ENCODE measurements around the gene MYH7B. TPM values are rescaled to one million over a fixed set of nuclear protein-coding genes. Genes with fewer than 3 reads are reported as not detected.
A peak's percentile ranks its signal among the peaks of the same experiment; 100 is the strongest.

MYH7B gene
- total RNA-seq, 1 donor from 2014 or later: 0.19 TPM

DNA sequence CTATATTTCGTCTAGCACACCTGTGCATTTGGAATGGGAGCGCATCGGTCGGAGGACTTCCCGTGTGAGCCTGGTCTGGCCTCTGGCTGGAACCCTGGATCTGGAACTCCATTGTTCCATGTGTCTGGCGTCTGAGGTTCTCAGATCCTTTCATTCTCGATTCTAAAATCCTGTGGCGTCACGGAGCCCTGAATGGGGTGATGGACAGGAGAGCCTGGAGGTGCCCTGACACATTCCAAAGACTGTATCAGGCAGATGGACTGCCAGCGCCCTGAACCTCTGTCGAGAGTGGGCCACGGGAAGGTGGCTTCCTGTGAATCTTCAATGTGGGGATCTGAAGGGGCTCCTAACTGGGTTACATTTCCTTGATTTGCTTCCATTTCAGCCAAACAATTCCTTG lies 20.6 kb downstream of the MYH7B start:
- Mint-ChIP-seq H3K27ac (no peak overlapping the region), H3K4me1 (no peaks in the 10 kb centered on the region), H3K9me3 (no peaks in the 10 kb centered on the region), H3K4me3 (no peak overlapping the region), H3K36me3 (ENCODE audit: low read depth) (no peaks in the 10 kb centered on the region), H3K27me3 (peaks cover 7% of the 10 kb centered on the region)
- no peak for DNase-seq
- intact Hi-C loops (cut with micrococcal nuclease): no loop called here

- intact Hi-C loops (cut with micrococcal nuclease): no loop called here
- no peaks in the 10 kb centered on the region for H3K4me1 Mint-ChIP-seq
- H3K36me3 Mint-ChIP-seq (ENCODE audit: low read depth): no peaks in the 10 kb centered on the region
These were observed 21.9 kb downstream of the MYH7B start for GRCh38 chr20:34977365-34978091.

DNA sequence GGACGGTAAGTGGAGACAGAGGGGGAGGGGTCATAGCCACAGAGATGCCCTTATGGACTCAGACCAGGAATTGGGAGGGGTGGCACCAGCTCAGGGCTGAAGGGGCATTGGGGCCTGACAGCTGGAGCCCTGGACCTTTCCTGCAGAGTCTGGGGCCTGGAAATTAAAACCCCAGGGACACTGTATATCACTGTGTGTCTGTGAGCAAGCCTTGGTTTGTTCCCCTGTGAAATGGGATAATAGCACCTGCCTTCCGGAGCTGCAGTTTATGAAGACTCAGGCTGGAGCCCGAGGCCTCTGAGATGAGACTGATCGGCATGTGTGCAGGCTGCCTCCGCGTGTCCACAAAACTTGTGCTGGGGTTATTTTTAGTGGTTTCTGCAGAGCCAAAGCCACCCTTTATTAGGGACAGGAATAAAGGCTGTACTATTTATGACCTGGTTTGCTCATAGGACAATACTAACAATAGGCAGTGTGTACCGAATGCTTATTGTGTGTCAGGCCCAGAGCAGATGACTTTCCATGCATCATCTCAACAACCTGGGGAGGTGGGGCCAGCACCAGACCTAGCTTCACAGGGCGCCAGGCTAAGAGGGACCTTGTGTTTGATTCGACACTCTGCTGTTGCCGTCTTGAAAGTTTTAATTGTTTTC lies 22.6 kb downstream of the MYH7B start:
- H3K36me3 Mint-ChIP-seq (ENCODE audit: low read depth): no peaks in the 10 kb centered on the region
- peaks cover 11% of the 10 kb centered on the region for H3K27me3 Mint-ChIP-seq
- H3K4me1 Mint-ChIP-seq: no peaks in the 10 kb centered on the region
- intact Hi-C loops (cut with micrococcal nuclease): no loop called here
- DNase-seq: no peak
- no peak overlapping the region for H3K4me3 Mint-ChIP-seq
- no peak overlapping the region for H3K27ac Mint-ChIP-seq
- no peaks in the 10 kb centered on the region for H3K9me3 Mint-ChIP-seq

More at GRCh38 chr20:34977365-34978091, 21.9 kb downstream of the MYH7B start:
- H3K27ac Mint-ChIP-seq: no peak overlapping the region
- DNase-seq: no peak
- peaks cover 11% of the 10 kb centered on the region for H3K27me3 Mint-ChIP-seq
- H3K4me3 Mint-ChIP-seq: no peak overlapping the region
- H3K9me3 Mint-ChIP-seq: no peaks in the 10 kb centered on the region

DNA sequence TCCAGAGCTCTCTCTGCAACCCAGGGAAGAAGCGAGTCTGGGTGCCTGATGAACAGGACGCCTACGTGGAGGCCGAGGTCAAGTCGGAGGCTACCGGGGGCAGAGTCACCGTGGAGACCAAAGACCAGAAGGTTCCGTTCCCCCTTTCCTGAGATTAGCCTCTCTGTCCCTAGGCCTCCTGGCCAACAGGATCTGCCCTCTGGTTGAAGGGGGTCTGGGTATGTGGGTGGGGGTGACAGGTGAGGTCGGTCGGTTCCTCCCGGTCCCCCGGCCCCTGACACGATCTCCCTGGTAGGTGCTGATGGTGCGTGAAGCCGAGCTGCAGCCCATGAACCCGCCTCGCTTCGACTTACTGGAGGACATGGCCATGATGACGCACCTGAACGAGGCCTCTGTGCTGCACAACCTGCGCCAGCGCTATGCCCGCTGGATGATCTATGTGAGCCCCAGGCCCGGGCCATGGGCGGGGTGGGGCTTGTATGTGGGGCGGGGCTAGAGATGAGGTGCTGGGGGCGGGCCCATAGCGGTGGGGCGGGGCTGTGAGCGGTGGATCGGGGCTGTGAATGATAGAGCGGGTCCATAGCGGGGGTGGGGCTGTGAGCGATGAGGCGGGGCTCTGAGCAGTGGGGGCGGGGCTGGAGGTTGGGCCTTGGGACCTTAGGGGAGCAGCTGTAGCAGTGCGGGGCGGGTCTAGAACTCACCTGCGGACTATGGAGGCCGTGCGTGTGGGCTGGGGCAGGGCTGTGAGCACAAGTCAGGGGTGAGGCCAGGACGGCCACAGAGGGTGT lies 23.9 kb downstream of the MYH7B start:
- peak; percentile 64 for DNase-seq
- intact Hi-C loops (cut with micrococcal nuclease): no loop called here
- Mint-ChIP-seq H3K27ac (no peak overlapping the region), H3K36me3 (ENCODE audit: low read depth) (no peaks in the 10 kb centered on the region), H3K4me1 (no peaks in the 10 kb centered on the region), H3K9me3 (no peaks in the 10 kb centered on the region), H3K4me3 (no peak overlapping the region), H3K27me3 (peaks cover 15% of the 10 kb centered on the region)

GRCh38 chr20:34980543-34981233 lies 25.0 kb downstream of the MYH7B start:
- Mint-ChIP-seq H3K36me3 (ENCODE audit: low read depth) (no peaks in the 10 kb centered on the region), H3K4me3 (no peak overlapping the region), H3K4me1 (no peaks in the 10 kb centered on the region), H3K27ac (no peak overlapping the region), H3K9me3 (no peaks in the 10 kb centered on the region), H3K27me3 (peaks cover 15% of the 10 kb centered on the region)
- intact Hi-C loops (cut with micrococcal nuclease): no loop called here
- DNase-seq: no peak

GRCh38 chr20:34982270-34983088 lies 26.8 kb downstream of the MYH7B start:
- Mint-ChIP-seq H3K27me3 (peaks cover 13% of the 10 kb centered on the region), H3K4me3 (no peak overlapping the region), H3K36me3 (ENCODE audit: low read depth) (no peaks in the 10 kb centered on the region), H3K4me1 (no peaks in the 10 kb centered on the region), H3K9me3 (no peaks in the 10 kb centered on the region), H3K27ac (no peak overlapping the region)
- intact Hi-C loops (cut with micrococcal nuclease): no loop called here
- no peak for DNase-seq

DNA sequence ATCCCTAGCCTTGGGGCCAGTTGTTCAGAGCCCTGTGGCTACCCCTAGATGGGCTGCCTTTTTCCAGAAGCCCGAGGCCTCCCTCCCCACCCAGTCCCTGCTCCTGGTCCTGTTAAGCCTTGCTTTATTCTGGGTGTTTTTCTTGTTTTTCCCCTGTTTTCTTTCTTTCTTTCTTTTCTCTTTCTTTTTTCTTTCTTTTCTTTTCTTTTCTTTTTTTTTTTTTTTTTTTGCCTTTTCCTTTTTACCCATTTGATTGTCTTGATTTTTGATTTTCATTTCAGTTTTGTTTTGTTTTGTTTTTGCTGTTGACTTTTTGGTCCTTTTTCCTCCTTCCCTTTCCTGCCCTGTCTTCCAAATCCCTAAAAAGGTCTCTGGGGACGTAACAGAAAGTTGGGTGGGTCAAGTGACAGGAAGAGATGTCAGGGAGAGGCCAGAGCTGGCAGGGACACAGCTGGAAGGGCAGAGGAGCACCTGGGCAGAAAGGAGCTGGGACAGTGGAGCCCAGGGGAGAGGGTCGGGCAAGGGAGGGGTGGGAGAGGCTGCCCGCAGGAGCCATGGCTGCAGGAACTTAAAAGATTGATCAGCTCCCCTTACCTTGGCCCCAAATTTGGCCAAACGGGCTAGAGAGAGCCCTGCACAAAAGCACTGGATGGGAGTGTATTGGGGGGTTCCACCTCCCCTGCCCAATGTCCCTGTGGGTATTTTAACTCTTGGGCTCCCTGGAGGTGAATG lies 27.6 kb downstream of the MYH7B start:
- Mint-ChIP-seq H3K27ac (no peak overlapping the region), H3K36me3 (ENCODE audit: low read depth) (no peaks in the 10 kb centered on the region)

DNA sequence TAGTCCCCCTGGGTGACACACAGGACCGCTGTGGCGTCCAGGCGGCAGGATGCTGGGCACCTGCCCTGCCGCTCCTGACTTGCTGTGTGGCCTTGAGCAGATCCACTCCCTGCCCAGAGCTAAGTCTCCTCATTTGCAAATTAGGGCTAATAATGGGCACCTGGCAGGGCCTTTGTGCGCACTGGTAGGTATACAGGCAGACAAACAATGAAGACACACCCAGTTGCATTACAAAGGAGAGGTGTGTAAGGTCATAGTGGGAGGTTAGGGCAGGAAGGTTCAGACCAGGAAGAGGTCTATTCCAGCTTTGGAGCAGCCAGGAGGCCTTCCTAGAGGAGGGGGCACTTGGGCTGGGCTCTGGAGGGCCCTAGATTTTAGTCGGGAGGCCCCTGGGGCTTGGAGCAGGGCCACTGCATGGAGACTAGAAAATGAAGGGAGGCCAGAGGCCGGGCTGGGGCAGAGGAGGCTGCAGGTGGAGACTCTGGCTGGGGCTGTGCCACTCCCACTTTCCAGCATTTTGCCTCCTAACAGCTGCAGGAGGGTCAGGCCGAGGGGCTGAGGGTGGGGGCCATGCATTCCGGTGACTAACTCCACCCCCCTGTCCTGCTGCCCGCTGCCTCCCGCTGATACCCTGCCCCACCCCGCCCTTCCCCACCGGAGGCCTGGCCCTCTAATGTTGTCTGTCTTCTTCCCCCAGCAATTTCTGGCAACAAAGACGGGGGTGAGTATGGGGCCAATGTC lies 28.5 kb downstream of the MYH7B start:
- Mint-ChIP-seq H3K27me3 (peaks cover 13% of the 10 kb centered on the region), H3K4me3 (no peak overlapping the region), H3K4me1 (no peaks in the 10 kb centered on the region), H3K9me3 (no peaks in the 10 kb centered on the region), H3K27ac (no peak overlapping the region), H3K36me3 (ENCODE audit: low read depth) (no peaks in the 10 kb centered on the region)
- intact Hi-C loops (cut with micrococcal nuclease): no loop called here
- DNase-seq: no peak

More for the DNA sequence above, 27.6 kb downstream of the MYH7B start:
- Mint-ChIP-seq H3K27me3 (peaks cover 13% of the 10 kb centered on the region), H3K4me1 (no peaks in the 10 kb centered on the region), H3K4me3 (no peak overlapping the region), H3K9me3 (no peaks in the 10 kb centered on the region)
- intact Hi-C loops (cut with micrococcal nuclease): no loop called here
- DNase-seq: no peak

DNA sequence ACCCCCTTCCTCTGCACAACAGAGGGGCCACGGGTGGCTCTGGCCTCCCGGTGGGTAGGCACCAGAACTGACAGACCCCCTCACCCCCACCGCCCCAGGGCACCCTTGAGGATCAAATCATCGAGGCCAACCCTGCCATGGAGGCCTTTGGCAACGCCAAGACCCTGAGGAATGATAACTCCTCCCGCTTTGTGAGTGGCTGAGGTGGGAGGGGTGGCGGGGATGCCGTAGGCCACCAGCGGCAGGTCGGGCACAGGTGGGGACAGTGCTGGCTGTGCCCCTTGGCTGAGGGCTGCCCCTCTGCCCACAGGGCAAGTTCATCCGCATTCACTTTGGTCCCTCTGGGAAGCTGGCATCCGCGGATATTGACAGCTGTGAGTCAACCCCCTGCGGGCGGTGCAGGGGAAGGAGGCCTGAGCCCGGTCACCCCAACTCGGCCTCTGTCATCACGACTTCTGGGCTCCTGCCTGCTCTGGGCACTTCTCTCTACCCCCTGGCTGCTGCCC lies 29.1 kb downstream of the MYH7B start:
- peaks cover 13% of the 10 kb centered on the region for H3K27me3 Mint-ChIP-seq
- no peak for DNase-seq
- H3K4me3 Mint-ChIP-seq: no peak overlapping the region
- H3K4me1 Mint-ChIP-seq: no peaks in the 10 kb centered on the region
- H3K9me3 Mint-ChIP-seq: no peaks in the 10 kb centered on the region
- no peaks in the 10 kb centered on the region for H3K36me3 Mint-ChIP-seq (ENCODE audit: low read depth)
- intact Hi-C loops (cut with micrococcal nuclease): no loop called here
- H3K27ac Mint-ChIP-seq: no peak overlapping the region

- no peaks in the 10 kb centered on the region for H3K9me3 Mint-ChIP-seq
These were observed 30.0 kb downstream of the MYH7B start for GRCh38 chr20:34985461-34986310.

More at GRCh38 chr20:34985461-34986310, 30.0 kb downstream of the MYH7B start:
- Mint-ChIP-seq H3K27me3 (peaks cover 13% of the 10 kb centered on the region), H3K36me3 (ENCODE audit: low read depth) (no peaks in the 10 kb centered on the region), H3K4me3 (no peak overlapping the region), H3K27ac (no peak overlapping the region), H3K4me1 (no peaks in the 10 kb centered on the region)
- DNase-seq: no peak
- intact Hi-C loops (cut with micrococcal nuclease): no loop called here
